H9 (cell line): Measurements from ENCODE around the gene B3GALT5. TPM values are rescaled to one million over a fixed set of nuclear protein-coding genes. Genes with fewer than 3 reads are reported as not detected.

ENCODE experiments used
- DNase-seq: peaks from one replicate; pipeline ENCODE4 v3.0.0-alpha.2; 2017
- H2AFZ ChIP-seq: one replicate; pipeline ENCODE4 v1.6.1; 2013; ENCODE audit warnings: mild to moderate bottlenecking, low read length, control low read depth, moderate library complexity
- H2AK5ac ChIP-seq: 2 replicates; pipeline ENCODE4 v1.6.1; 2013; ENCODE audit warnings: low read length, control low read depth, mixed read lengths; ENCODE audit not compliant: insufficient read length
- H2BK120ac ChIP-seq: one replicate; pipeline ENCODE4 v1.6.1; 2013; ENCODE audit warnings: low read depth, mild to moderate bottlenecking, low read length, control low read depth, inconsistent platforms; ENCODE audit not compliant: poor library complexity, severe bottlenecking
- H2BK12ac ChIP-seq: 2 replicates; pipeline ENCODE4 v1.6.1; 2013; ENCODE audit warnings: low read length, control low read depth, mixed read lengths, low read depth; ENCODE audit not compliant: insufficient read length
- H2BK15ac ChIP-seq: 2 replicates; pipeline ENCODE4 v1.6.1; 2013; ENCODE audit warnings: low read depth, low read length, control low read depth
- H2BK20ac ChIP-seq: one replicate; pipeline ENCODE4 v1.6.1; 2013; ENCODE audit warnings: low read depth, mild to moderate bottlenecking, low read length, control low read depth, inconsistent platforms; ENCODE audit not compliant: poor library complexity, severe bottlenecking
- H2BK5ac ChIP-seq: 2 replicates; pipeline ENCODE4 v1.6.1; 2013; ENCODE audit warnings: low read length, control low read depth, mixed read lengths; ENCODE audit not compliant: insufficient read length
- H3K14ac ChIP-seq: 2 replicates; pipeline ENCODE4 v1.6.1; 2013; ENCODE audit warnings: low read length, control low read depth; ENCODE audit not compliant: insufficient read depth
- H3K18ac ChIP-seq: 2 replicates; pipeline ENCODE4 v1.6.1; 2013; ENCODE audit warnings: low read depth, mild to moderate bottlenecking, mixed read lengths, low read length, control low read depth; ENCODE audit not compliant: insufficient read length
- H3K23ac ChIP-seq: 2 replicates; pipeline ENCODE4 v1.6.1; 2013; ENCODE audit warnings: low read length, control low read depth, mixed read lengths, low read depth; ENCODE audit not compliant: insufficient read length
- H3K23me2 ChIP-seq: 2 replicates; pipeline ENCODE4 v1.6.1; 2013; ENCODE audit warnings: low read depth, mild to moderate bottlenecking, mixed read lengths, low read length, control low read depth; ENCODE audit not compliant: insufficient read length, poor library complexity, severe bottlenecking
- H3K27ac ChIP-seq: 2 replicates; pipeline ENCODE4 v1.5.1; 2013; ENCODE audit warnings: low read length, control low read depth, mixed read lengths, low read depth; ENCODE audit not compliant: insufficient read length
- H3K27me3 ChIP-seq: 2 replicates; pipeline ENCODE4 v1.6.1; 2013; ENCODE audit warnings: low read length, control low read depth, inconsistent platforms; ENCODE audit not compliant: insufficient read depth
- H3K4ac ChIP-seq: 2 replicates; pipeline ENCODE4 v1.6.1; 2013; ENCODE audit warnings: low read depth, mild to moderate bottlenecking, control low read depth, inconsistent platforms, low read length, moderate library complexity
- H3K4me1 ChIP-seq: 2 replicates; pipeline ENCODE4 v1.6.1; 2013; ENCODE audit warnings: low read length, control low read depth, inconsistent platforms; ENCODE audit not compliant: insufficient read depth
- H3K4me2 ChIP-seq: 2 replicates; pipeline ENCODE4 v1.6.1; 2013; ENCODE audit warnings: low read length, control low read depth, mixed read lengths; ENCODE audit not compliant: insufficient read length, insufficient read depth
- H3K56ac ChIP-seq: 2 replicates; pipeline ENCODE4 v1.6.1; 2013; ENCODE audit warnings: low read depth, mild to moderate bottlenecking, mixed read lengths, low read length, control low read depth; ENCODE audit not compliant: insufficient read length
- H3K79me1 ChIP-seq: 2 replicates; pipeline ENCODE4 v1.6.1; 2013; ENCODE audit warnings: low read depth, mild to moderate bottlenecking, moderate library complexity, low read length, control low read depth, inconsistent platforms; ENCODE audit not compliant: insufficient read depth, poor library complexity, severe bottlenecking
- H3K79me2 ChIP-seq: 2 replicates; pipeline ENCODE4 v1.6.1; 2013; ENCODE audit warnings: low read length, control low read depth, inconsistent platforms; ENCODE audit not compliant: insufficient read depth
- H3K9ac ChIP-seq: 2 replicates; pipeline ENCODE4 v1.6.1; 2013; ENCODE audit warnings: low read length, control low read depth, mixed read lengths; ENCODE audit not compliant: insufficient read length; ENCODE audit errors: extremely low read depth
- H3K9me3 ChIP-seq: one replicate; pipeline ENCODE4 v1.6.1; 2013; ENCODE audit warnings: low read depth, low read length, inconsistent platforms; ENCODE audit not compliant: control insufficient read depth
- H3T11ph ChIP-seq: one replicate; pipeline ENCODE4 v1.6.1; 2013; ENCODE audit warnings: mild to moderate bottlenecking, low read length, control low read depth, inconsistent platforms
- H4K20me1 ChIP-seq: one replicate; pipeline ENCODE4 v1.6.1; 2013; ENCODE audit not compliant: control insufficient read depth, insufficient read length, insufficient read depth
- H4K5ac ChIP-seq: 2 replicates; pipeline ENCODE4 v1.6.1; 2013; ENCODE audit warnings: low read depth, mild to moderate bottlenecking, mixed read lengths, low read length, control low read depth; ENCODE audit not compliant: insufficient read length
- H4K8ac ChIP-seq: replicated peaks from 2 replicates; pipeline ENCODE4 v1.6.1; 2013; ENCODE audit warnings: low read length, control low read depth, mixed read lengths, low read depth; ENCODE audit not compliant: insufficient read length
- H4K91ac ChIP-seq: 2 replicates; pipeline ENCODE4 v1.6.1; 2013; ENCODE audit warnings: low read depth, mild to moderate bottlenecking, moderate library complexity, mixed read lengths, low read length, control low read depth; ENCODE audit not compliant: insufficient read length
- H3K27ac Mint-ChIP-seq, 3 experiments: 2 replicates in 2 of 3; 3 replicates in 1 of 3; pipeline ENCODE4 v1.8.0; 2020 to 2021; ENCODE audit warnings: mixed read lengths in 3 of 3, mild to moderate bottlenecking in 1 of 3, moderate library complexity in 1 of 3
- H3K27me3 Mint-ChIP-seq: 2 replicates; pipeline ENCODE4 v1.8.0; 2021; ENCODE audit warnings: low read depth, mild to moderate bottlenecking, moderate library complexity, mixed read lengths
- H3K36me3 Mint-ChIP-seq, 3 experiments: 2 replicates in 2 of 3; 3 replicates in 1 of 3; pipeline ENCODE4 v1.8.0; 2020 to 2021; ENCODE audit warnings: low read depth in 3 of 3, mixed read lengths in 3 of 3; ENCODE audit not compliant: insufficient read depth in 1 of 3
- H3K4me1 Mint-ChIP-seq, 2 experiments: 2 replicates each; pipeline ENCODE4 v1.8.0; 2020; ENCODE audit warnings: mixed read lengths in 2 of 2
- H3K4me3 Mint-ChIP-seq, 2 experiments: 2 replicates in 1 of 2; 3 replicates in 1 of 2; pipeline ENCODE4 v1.8.0; 2020 to 2021; ENCODE audit warnings: mild to moderate bottlenecking in 2 of 2, mixed read lengths in 2 of 2, moderate library complexity in 1 of 2
- H3K9me3 Mint-ChIP-seq, 2 experiments: 2 replicates in 1 of 2; 3 replicates in 1 of 2; pipeline ENCODE4 v1.8.0; 2020; ENCODE audit warnings: mild to moderate bottlenecking in 2 of 2, mixed read lengths in 2 of 2, moderate library complexity in 1 of 2
- CTCF ChIP-seq: fragments of 200-600 bp; sonication (generic); conservative IDR thresholded peaks from 3 replicates; pipeline ENCODE4 v1.8.0; 2021; ENCODE audit warnings: antibody characterized with exemption, mild to moderate bottlenecking
- whole genome bisulfite sequencing: extraction: QIAGEN DNeasy Blood & Tissue Kit; methylation state at CpG from one replicate; pipeline ENCODE4 v1.1.7; 2013; ENCODE audit warnings: missing lambda C conversion rate, low lambda C conversion rate, mixed read lengths; ENCODE audit not compliant: insufficient read length; ENCODE audit errors: extremely low coverage; 5-methylcytosine and 5-hydroxymethylcytosine counted together
- total RNA-seq: library from RNA; stranded (reverse); gene quantifications from 2 replicates; pipeline ENCODE4 v1.2.1, GENCODE V29; 2021

B3GALT5 gene
- total RNA-seq, 1 experiment from 2014 or later: 24.7 TPM

- Histone ChIP-seq H4K20me1 (no peaks in the 10 kb centered on the region), H3K27me3 (no peaks in the 10 kb centered on the region), H2BK20ac (no peak overlapping the region), H4K8ac (no peak overlapping the region), H3K27ac (no peak overlapping the region), H2BK5ac (no peak overlapping the region), H2AFZ (no peak overlapping the region), H3K23me2 (no peaks in the 10 kb centered on the region), H3K23ac (no peak overlapping the region), H2BK12ac (no peak overlapping the region), H3K14ac (no peak overlapping the region), H3K56ac (no peak overlapping the region), H3K18ac (no peak overlapping the region), H2BK15ac (no peak overlapping the region), H3K4ac (no peak overlapping the region), H3K4me1 (no peaks in the 10 kb centered on the region; the same call in 1 of the 2 replicates), H2AK5ac (no peak overlapping the region), H3K79me2 (no peaks in the 10 kb centered on the region), H3K4me2 (no peak overlapping the region), H3K9me3 (no peaks in the 10 kb centered on the region), H2BK120ac (no peak overlapping the region), H4K91ac (no peak overlapping the region), H3T11ph (no peak overlapping the region), H4K5ac (no peak overlapping the region), H3K9ac (no peak overlapping the region), H3K79me1 (peaks cover 2% of the 10 kb centered on the region)
- Mint-ChIP-seq H3K27ac (no peak overlapping the region), H3K4me1 (peaks cover 18 to 23% of the 10 kb centered on the region in 2 experiments), H3K36me3 (peaks cover 46 to 58% (median 48%) of the 10 kb centered on the region in 3 experiments), H3K4me3 (no peak overlapping the region), H3K9me3 (no peaks in the 10 kb centered on the region), H3K27me3 (no peaks in the 10 kb centered on the region)
- no peak for TF ChIP-seq CTCF
- DNase-seq: no peak
- no CpG with 5 or more reads among the region's 10 CpGs for WGBS
These were observed 54.7 kb downstream of the B3GALT5 start for GRCh38 chr21:39667353-39667891.
